ENCODE results near the gene SH3RF3.

DNA sequence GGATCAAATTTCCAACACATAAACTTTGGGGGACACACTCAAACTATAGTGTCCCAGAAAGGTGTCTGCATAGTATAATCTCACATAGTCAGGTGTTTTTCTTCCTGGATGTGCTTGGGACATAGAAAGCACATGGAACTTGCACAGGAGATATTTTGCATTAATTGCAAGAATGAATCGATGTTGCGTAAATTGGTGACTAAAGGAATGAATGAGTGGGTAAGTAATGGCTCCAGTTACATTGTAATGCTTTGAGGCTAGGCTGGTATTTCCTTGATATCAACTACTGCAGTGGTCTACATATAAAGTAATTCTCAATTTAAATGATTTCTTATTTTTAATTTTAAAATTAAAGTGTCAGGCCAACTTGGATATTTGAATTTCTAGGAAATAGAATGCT lies 53.4 kb downstream of the SH3RF3 start:
- TF ChIP-seq GTF2A2 (tag; IDR thresholded peaks at IDR 0.05): no peak
- no peak for TF ChIP-seq SIN3A (IDR thresholded peaks at IDR 0.05; ENCODE audit: borderline replicate concordance in 2 of 2, control insufficient read depth in 1 of 2, low read depth in 2 of 2, low read length in 2 of 2)
- no peak for TF ChIP-seq FOXP1 (CRISPR knock-in tag; IDR thresholded peaks at IDR 0.05)
- TF ChIP-seq ZNF79 (CRISPR knock-in tag; IDR thresholded peaks at IDR 0.05; ENCODE audit: low read depth): no peak
- TF ChIP-seq, protein P1, sequence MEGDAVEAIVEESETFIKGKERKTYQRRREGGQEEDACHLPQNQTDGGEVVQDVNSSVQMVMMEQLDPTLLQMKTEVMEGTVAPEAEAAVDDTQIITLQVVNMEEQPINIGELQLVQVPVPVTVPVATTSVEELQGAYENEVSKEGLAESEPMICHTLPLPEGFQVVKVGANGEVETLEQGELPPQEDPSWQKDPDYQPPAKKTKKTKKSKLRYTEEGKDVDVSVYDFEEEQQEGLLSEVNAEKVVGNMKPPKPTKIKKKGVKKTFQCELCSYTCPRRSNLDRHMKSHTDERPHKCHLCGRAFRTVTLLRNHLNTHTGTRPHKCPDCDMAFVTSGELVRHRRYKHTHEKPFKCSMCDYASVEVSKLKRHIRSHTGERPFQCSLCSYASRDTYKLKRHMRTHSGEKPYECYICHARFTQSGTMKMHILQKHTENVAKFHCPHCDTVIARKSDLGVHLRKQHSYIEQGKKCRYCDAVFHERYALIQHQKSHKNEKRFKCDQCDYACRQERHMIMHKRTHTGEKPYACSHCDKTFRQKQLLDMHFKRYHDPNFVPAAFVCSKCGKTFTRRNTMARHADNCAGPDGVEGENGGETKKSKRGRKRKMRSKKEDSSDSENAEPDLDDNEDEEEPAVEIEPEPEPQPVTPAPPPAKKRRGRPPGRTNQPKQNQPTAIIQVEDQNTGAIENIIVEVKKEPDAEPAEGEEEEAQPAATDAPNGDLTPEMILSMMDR (IDR thresholded peaks at IDR 0.05 in 2 of 3, conservative IDR thresholded peaks at IDR 0.05 in 1 of 3; ENCODE audit: insufficient read depth in 2 of 3, low read depth in 1 of 3, low read length in 3 of 3): no peak
- TF ChIP-seq MXI1 (IDR thresholded peaks at IDR 0.05; ENCODE audit: low read depth, low read length): no peak
- TF ChIP-seq ZNF785 (CRISPR knock-in tag; IDR thresholded peaks at IDR 0.05): no peak
- TF ChIP-seq SP1 (CRISPR knock-in tag; IDR thresholded peaks at IDR 0.05): no peak
- TF ChIP-seq CBFB (CRISPR knock-in tag; IDR thresholded peaks at IDR 0.05): no peak
- no peak for TF ChIP-seq CHD2 (IDR thresholded peaks at IDR 0.05; ENCODE audit: low read depth, low read length)
